OCI-LY7 (cell line): ENCODE results near the gene MAP10. TPM values are rescaled to one million over a fixed set of nuclear protein-coding genes. Genes with fewer than 3 reads are reported as not detected.
A peak's percentile ranks its signal among the peaks of the same experiment; 100 is the strongest.

Source experiments
- BruUV-seq: library from RNA; stranded (reverse); fragments of 400-500 nt; replicated peaks from 2 replicates; lab custom pipeline; 2021; lab: Mats Ljungman, UMichigan
- CTCF ChIA-PET: fragments of 300-600 bp; sonication (Branson Sonifier 250); formaldehyde crosslinking; loops from one replicate; lab custom pipeline; 2022; ENCODE audit warnings: antibody characterized with exemption; ENCODE audit not compliant: unreplicated experiment; lab: Charles Lee
- POLR2A ChIA-PET: fragments of 300-600 bp; sonication (Branson Sonifier 250); formaldehyde crosslinking; loops from one replicate; lab custom pipeline; 2022; ENCODE audit warnings: antibody characterized with exemption; lab: Charles Lee
- DNase-seq: peaks from one replicate; pipeline ENCODE4 v3.0.0-alpha.2; 2015; ENCODE audit warnings: low spot score
- H2AFZ ChIP-seq: fragments of 200-600 bp; sonication (generic), shearing (Covaris generic); 2 replicates; pipeline ENCODE4 v1.6.1; 2014; ENCODE audit warnings: mild to moderate bottlenecking, antibody characterized with exemption, low read length, moderate library complexity
- H3K27ac ChIP-seq: fragments of 200-600 bp; sonication (generic); 2 replicates; pipeline ENCODE4 v1.5.1; 2014; ENCODE audit warnings: mixed run types, low read depth, mild to moderate bottlenecking, moderate library complexity, low read length, inconsistent platforms; ENCODE audit not compliant: poor library complexity, severe bottlenecking
- H3K36me3 ChIP-seq: fragments of 200-600 bp; sonication (generic); 2 replicates; pipeline ENCODE4 v1.6.1; 2014; ENCODE audit warnings: mild to moderate bottlenecking, antibody characterized with exemption, low read length, moderate library complexity, mixed read lengths; ENCODE audit not compliant: insufficient read depth
- H3K4me1 ChIP-seq: fragments of 200-600 bp; sonication (generic); 2 replicates; pipeline ENCODE4 v1.5.1; 2014; ENCODE audit warnings: mild to moderate bottlenecking, low read length; ENCODE audit not compliant: insufficient read depth, poor library complexity, severe bottlenecking
- H3K4me2 ChIP-seq: fragments of 200-600 bp; sonication (generic); 2 replicates; pipeline ENCODE4 v1.6.1; 2014; ENCODE audit warnings: mild to moderate bottlenecking, low read length
- H3K4me3 ChIP-seq: fragments of 200-600 bp; sonication (generic); 2 replicates; pipeline ENCODE4 v1.5.1; 2014; ENCODE audit warnings: mild to moderate bottlenecking, low read depth, low read length; ENCODE audit not compliant: poor library complexity, severe bottlenecking
- H3K79me2 ChIP-seq: fragments of 200-600 bp; sonication (generic); 2 replicates; pipeline ENCODE4 v1.6.1; 2016; ENCODE audit warnings: low read depth, mild to moderate bottlenecking, low read length, moderate library complexity, mixed read lengths; ENCODE audit not compliant: insufficient read depth
- H3K9me2 ChIP-seq: fragments of 200-600 bp; sonication (generic); 2 replicates; pipeline ENCODE4 v1.6.1; 2016; ENCODE audit warnings: mild to moderate bottlenecking, low read length, mixed read lengths; ENCODE audit not compliant: insufficient read depth
- H3K9me3 ChIP-seq: fragments of 200-600 bp; sonication (generic); 2 replicates; pipeline ENCODE4 v1.6.1; 2014; ENCODE audit warnings: mild to moderate bottlenecking, mixed run types, low read length, mixed read lengths
- H4K20me1 ChIP-seq: fragments of 200-600 bp; sonication (generic); 2 replicates; pipeline ENCODE4 v1.6.1; 2014; ENCODE audit warnings: mild to moderate bottlenecking, antibody characterized with exemption, low read length, moderate library complexity, mixed read lengths; ENCODE audit not compliant: insufficient read depth
- CTCF ChIP-seq: fragments of 200-600 bp; sonication (generic); conservative IDR thresholded peaks from 2 replicates; pipeline ENCODE4 v1.5.1; 2014; ENCODE audit warnings: mild to moderate bottlenecking, antibody characterized with exemption, low read length, moderate library complexity, mixed read lengths
- EZH2phosphoT487 ChIP-seq: fragments of 200-600 bp; sonication (generic); IDR thresholded peaks from 2 replicates; pipeline ENCODE4 v1.6.1; 2018; ENCODE audit warnings: low read depth, borderline replicate concordance, mild to moderate bottlenecking, mixed run types, antibody characterized with exemption, low read length, moderate library complexity, mixed read lengths
- intact Hi-C: fragments of 100-400 bp; cut with micrococcal nuclease; formaldehyde crosslinking; loops from one replicate; pipeline ENCODE4 v1.10.0; 2022; ENCODE audit not compliant: unreplicated experiment
- total RNA-seq, 2 experiments: library from RNA; depleted of rRNA in 1 of 2; stranded (reverse); fragments of >200 nt in 1 of 2; shearing (Covaris generic) in 1 of 2; gene quantifications; 2 replicates each; pipeline ENCODE4 v1.2.3, GENCODE V29; 2014 to 2022

The MAP10 gene
- total RNA-seq, 2 experiments from 2014 or later: 1.6 to 4.9 TPM

- no peak overlapping the region for H2AFZ ChIP-seq
- H3K4me1 ChIP-seq: no peaks in the 10 kb centered on the region
- TF ChIP-seq EZH2phosphoT487 (no peak), CTCF (no peak)
- H3K9me3 ChIP-seq: no peaks in the 10 kb centered on the region
- H3K9me2 ChIP-seq: no peaks in the 10 kb centered on the region
- H3K4me2 ChIP-seq: no peak overlapping the region
- no TSS peak for BruUV-seq
- CTCF ChIA-PET: no interaction called here
- no peak overlapping the region for H3K4me3 ChIP-seq
- H4K20me1 ChIP-seq: no peaks in the 10 kb centered on the region
- POLR2A ChIA-PET: interaction anchor here (0.7 to 1.0 kb wide), 3 partner anchors 9 to 227 kb away, joined by 3 read pairs; no protein-coding TSS in a partner anchor
- DNase-seq: no peak
- H3K79me2 ChIP-seq: no peaks in the 10 kb centered on the region
- no peak overlapping the region for H3K27ac ChIP-seq
- H3K36me3 ChIP-seq: no peaks in the 10 kb centered on the region
- intact Hi-C loops: no loop called here
These were observed 6.3 kb upstream of the MAP10 start for GRCh38 chr1:232798920-232799319.

GRCh38 chr1:232806186-232806510, 932 bp downstream of the MAP10 start:
- no peaks in the 10 kb centered on the region for H3K79me2 ChIP-seq
- no peak for TF ChIP-seq EZH2phosphoT487
- TF ChIP-seq CTCF: no peak
- no peak for DNase-seq
- H3K9me3 ChIP-seq: no peaks in the 10 kb centered on the region
- no peak overlapping the region for H3K27ac ChIP-seq
- H3K4me1 ChIP-seq: peaks cover 9% of the 10 kb centered on the region
- CTCF ChIA-PET: no interaction called here
- no peaks in the 10 kb centered on the region for H3K9me2 ChIP-seq
- H3K4me2 ChIP-seq: peak overlapping the region; percentile 72
- POLR2A ChIA-PET: no interaction called here
- H3K36me3 ChIP-seq: no peaks in the 10 kb centered on the region
- peak overlapping the region; percentile 79 for H3K4me3 ChIP-seq
- H2AFZ ChIP-seq: peak overlapping the region; percentile 96; the same call in 1 of the 2 replicates
- no TSS peak for BruUV-seq
- intact Hi-C loops: loop anchor here (10.0 kb wide), 1 partner anchor 171 kb away; the partner anchor contains the start of gene SIPA1L2
- H4K20me1 ChIP-seq: no peaks in the 10 kb centered on the region

GRCh38 chr1:232810856-232811255, 5.6 kb downstream of the MAP10 start:
- H3K4me3 ChIP-seq: no peak overlapping the region
- no peaks in the 10 kb centered on the region for H3K9me3 ChIP-seq
- no peaks in the 10 kb centered on the region for H4K20me1 ChIP-seq
- no peaks in the 10 kb centered on the region for H3K79me2 ChIP-seq
- POLR2A ChIA-PET: no interaction called here
- no peak overlapping the region for H2AFZ ChIP-seq
- no peak overlapping the region for H3K4me2 ChIP-seq
- H3K4me1 ChIP-seq: peaks cover 3% of the 10 kb centered on the region
- DNase-seq: no peak
- H3K36me3 ChIP-seq: no peaks in the 10 kb centered on the region
- no peaks in the 10 kb centered on the region for H3K9me2 ChIP-seq
- no TSS peak for BruUV-seq
- CTCF ChIA-PET: no interaction called here
- TF ChIP-seq EZH2phosphoT487: no peak
- TF ChIP-seq CTCF: no peak
- no peak overlapping the region for H3K27ac ChIP-seq
- intact Hi-C loops: no loop called here
